HEK293 (cell line): ENCODE results near the gene ASCC1.
A peak's percentile ranks its signal among the peaks of the same experiment; 100 is the strongest.

Experiments
- CTCF ChIA-PET: fragments of 350-600 bp; formaldehyde crosslinking; extraction: SDS; loops from one replicate; lab custom pipeline; 2021; ENCODE audit warnings: antibody characterized with exemption; lab: Yijun Ruan, JAX
- POLR2A ChIA-PET: fragments of 300-600 bp; formaldehyde crosslinking; extraction: SDS; loops from one replicate; lab custom pipeline; 2020; ENCODE audit warnings: antibody characterized with exemption, inconsistent platforms; lab: Yijun Ruan, JAX
- H3K27ac ChIP-seq: fragments of 200-500 bp; sonication (Bioruptor generic); 2 replicates; pipeline ENCODE4 v1.5.1; 2014; ENCODE audit warnings: low read depth, low read length, control low read depth, inconsistent platforms; ENCODE audit errors: extremely low read depth
- H3K36me3 ChIP-seq, 2 experiments: fragments of 200-500 bp in 1 of 2; sonication (Bioruptor generic) in 1 of 2; 1 replicate in 1 of 2; 2 replicates in 1 of 2; pipeline ENCODE4 v1.5.1; 2014 to 2017; ENCODE audit warnings: inconsistent platforms in 2 of 2, low read length in 2 of 2; ENCODE audit not compliant: control insufficient read depth in 2 of 2, insufficient read depth in 1 of 2
- H3K4me1 ChIP-seq: fragments of 200-500 bp; sonication (Bioruptor generic); 2 replicates; pipeline ENCODE4 v1.5.1; 2014; ENCODE audit warnings: mild to moderate bottlenecking, low read length, inconsistent platforms; ENCODE audit not compliant: control insufficient read depth, insufficient read depth
- H3K4me3 ChIP-seq: 2 replicates; pipeline ENCODE4 v1.5.1; 2011; ENCODE audit warnings: low read depth, mild to moderate bottlenecking, control low read depth, low read length, moderate library complexity
- H3K9me3 ChIP-seq: fragments of 200-500 bp; sonication (Bioruptor generic); 2 replicates; pipeline ENCODE4 v1.5.1; 2014; ENCODE audit warnings: low read depth, low read length, inconsistent platforms; ENCODE audit not compliant: control insufficient read depth, insufficient read depth
- EGR2 ChIP-seq: fragments of 450-650 bp; formaldehyde crosslinking; IDR thresholded peaks from 2 replicates; pipeline ENCODE4 v1.5.1; 2016; ENCODE audit warnings: low read depth, missing biosample characterization, missing genetic modification characterization
- KLF9 ChIP-seq: fragments of 450-650 bp; formaldehyde crosslinking; IDR thresholded peaks from 2 replicates; pipeline ENCODE4 v1.5.1; 2016; ENCODE audit warnings: missing biosample characterization, missing genetic modification characterization, low read depth
- REPIN1 ChIP-seq: fragments of 450-650 bp; formaldehyde crosslinking; IDR thresholded peaks from 2 replicates; pipeline ENCODE4 v1.5.1; 2017; ENCODE audit warnings: missing biosample characterization, missing genetic modification characterization, low read depth
- TCF7L2 ChIP-seq: IDR thresholded peaks from 2 replicates; pipeline ENCODE4 v1.6.1; 2011; ENCODE audit warnings: low read depth, mild to moderate bottlenecking, inconsistent platforms, low read length, moderate library complexity, borderline replicate concordance
- TRIM28 ChIP-seq: IDR thresholded peaks from 2 replicates; pipeline ENCODE4 v1.6.1; 2011; ENCODE audit warnings: low read length, control low read depth, borderline replicate concordance
- ZNF391 ChIP-seq: fragments of 450-650 bp; formaldehyde crosslinking; IDR thresholded peaks from 2 replicates; pipeline ENCODE4 v1.5.1; 2016; ENCODE audit warnings: low read depth, missing biosample characterization, missing genetic modification characterization, borderline replicate concordance
- ZNF473 ChIP-seq: fragments of 450-650 bp; formaldehyde crosslinking; IDR thresholded peaks from 2 replicates; pipeline ENCODE4 v1.5.1; 2017; ENCODE audit warnings: missing biosample characterization, missing genetic modification characterization
- ZNF560 ChIP-seq: fragments of 450-650 bp; formaldehyde crosslinking; IDR thresholded peaks from 2 replicates; pipeline ENCODE4 v1.5.1; 2017; ENCODE audit warnings: missing biosample characterization, missing genetic modification characterization, borderline replicate concordance
- ZNF658 ChIP-seq: fragments of 450-650 bp; formaldehyde crosslinking; IDR thresholded peaks from 2 replicates; pipeline ENCODE4; 2016; ENCODE audit warnings: missing biosample characterization, missing genetic modification characterization
- ZNF843 ChIP-seq: fragments of 450-650 bp; formaldehyde crosslinking; IDR thresholded peaks from 2 replicates; pipeline ENCODE4 v1.5.1; 2016; ENCODE audit warnings: missing biosample characterization, missing genetic modification characterization
- TF ChIP-seq, protein P1 (sequence below): fragments of 450-650 bp; formaldehyde crosslinking; IDR thresholded peaks from 2 replicates; pipeline ENCODE4; 2016; ENCODE audit warnings: missing biosample characterization, missing genetic modification characterization
- TF ChIP-seq, protein P2 (sequence below): fragments of 450-650 bp; formaldehyde crosslinking; IDR thresholded peaks from 2 replicates; pipeline ENCODE4 v1.5.1; 2017; ENCODE audit warnings: missing biosample characterization, missing genetic modification characterization
- TF ChIP-seq, protein P3 (sequence below): fragments of 450-650 bp; IDR thresholded peaks from 2 replicates; pipeline ENCODE4 v1.5.1; 2018; ENCODE audit warnings: missing biosample characterization, mild to moderate bottlenecking, missing genetic modification characterization
- TF ChIP-seq, protein P4 (sequence below): fragments of 450-650 bp; formaldehyde crosslinking; IDR thresholded peaks from 2 replicates; pipeline ENCODE4 v1.5.1; 2016; ENCODE audit warnings: missing biosample characterization, missing genetic modification characterization
- TF ChIP-seq, protein P5 (sequence below): fragments of 450-650 bp; formaldehyde crosslinking; IDR thresholded peaks from 2 replicates; pipeline ENCODE4 v1.5.1; 2016; ENCODE audit warnings: missing biosample characterization, missing genetic modification characterization
- TF ChIP-seq, protein P6 (sequence below): fragments of 450-650 bp; formaldehyde crosslinking; IDR thresholded peaks from 2 replicates; pipeline ENCODE4 v1.5.1; 2016; ENCODE audit warnings: missing biosample characterization, missing genetic modification characterization

The ASCC1 gene

DNA sequence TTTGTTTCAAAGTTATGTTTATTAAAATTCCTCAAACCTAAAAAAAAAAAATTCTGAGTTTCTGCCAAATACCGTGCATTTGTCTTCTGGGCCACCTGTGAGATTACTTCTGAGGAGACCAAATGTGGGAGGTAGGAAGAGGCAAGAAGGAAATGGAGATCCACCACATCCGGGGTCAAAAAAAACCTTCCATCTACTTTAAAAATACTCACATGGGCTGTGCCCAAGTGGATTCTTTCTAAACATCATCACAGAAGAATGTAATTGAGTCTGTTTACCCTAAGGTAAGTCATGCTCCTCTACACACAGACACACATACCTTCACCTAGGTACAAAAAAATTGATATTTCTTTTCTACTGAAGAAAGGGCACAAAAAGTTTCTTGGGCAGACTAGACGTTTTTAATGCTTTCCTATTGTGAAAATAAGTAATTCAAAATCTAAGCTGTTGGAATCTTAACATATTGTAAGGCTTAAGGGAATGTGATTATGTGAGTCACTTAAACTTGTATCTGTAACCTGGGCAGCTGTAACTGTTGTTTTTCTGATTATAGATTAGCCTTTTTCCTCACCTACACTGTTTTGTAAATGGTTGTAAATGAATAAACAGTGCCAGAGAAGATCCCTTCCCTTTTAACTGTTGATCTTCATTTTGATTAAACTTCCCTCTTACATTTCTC is 108.6 kb downstream of the ASCC1 start:
- H3K36me3 ChIP-seq: no peaks in the 10 kb centered on the region
- ChIA-PET CTCF (interaction anchor here (0.5 to 1.5 kb wide), 3 partner anchors 9 to 108 kb away, joined by 3 to 5 read pairs (median 4); partner anchors contain the start of gene ANAPC16), POLR2A (no interaction called here)
- H3K4me3 ChIP-seq: no peak overlapping the region
- H3K9me3 ChIP-seq: no peaks in the 10 kb centered on the region
- no peak overlapping the region for H3K27ac ChIP-seq
- TF ChIP-seq, protein P1, sequence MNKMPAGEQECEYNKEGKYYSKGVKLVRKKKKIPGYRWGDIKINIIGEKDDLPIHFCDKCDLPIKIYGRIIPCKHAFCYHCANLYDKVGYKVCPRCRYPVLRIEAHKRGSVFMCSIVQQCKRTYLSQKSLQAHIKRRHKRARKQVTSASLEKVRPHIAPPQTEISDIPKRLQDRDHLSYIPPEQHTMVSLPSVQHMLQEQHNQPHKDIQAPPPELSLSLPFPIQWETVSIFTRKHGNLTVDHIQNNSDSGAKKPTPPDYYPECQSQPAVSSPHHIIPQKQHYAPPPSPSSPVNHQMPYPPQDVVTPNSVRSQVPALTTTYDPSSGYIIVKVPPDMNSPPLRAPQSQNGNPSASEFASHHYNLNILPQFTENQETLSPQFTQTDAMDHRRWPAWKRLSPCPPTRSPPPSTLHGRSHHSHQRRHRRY (tag by site-specific recombination): no peak
- TF ChIP-seq, protein P2, sequence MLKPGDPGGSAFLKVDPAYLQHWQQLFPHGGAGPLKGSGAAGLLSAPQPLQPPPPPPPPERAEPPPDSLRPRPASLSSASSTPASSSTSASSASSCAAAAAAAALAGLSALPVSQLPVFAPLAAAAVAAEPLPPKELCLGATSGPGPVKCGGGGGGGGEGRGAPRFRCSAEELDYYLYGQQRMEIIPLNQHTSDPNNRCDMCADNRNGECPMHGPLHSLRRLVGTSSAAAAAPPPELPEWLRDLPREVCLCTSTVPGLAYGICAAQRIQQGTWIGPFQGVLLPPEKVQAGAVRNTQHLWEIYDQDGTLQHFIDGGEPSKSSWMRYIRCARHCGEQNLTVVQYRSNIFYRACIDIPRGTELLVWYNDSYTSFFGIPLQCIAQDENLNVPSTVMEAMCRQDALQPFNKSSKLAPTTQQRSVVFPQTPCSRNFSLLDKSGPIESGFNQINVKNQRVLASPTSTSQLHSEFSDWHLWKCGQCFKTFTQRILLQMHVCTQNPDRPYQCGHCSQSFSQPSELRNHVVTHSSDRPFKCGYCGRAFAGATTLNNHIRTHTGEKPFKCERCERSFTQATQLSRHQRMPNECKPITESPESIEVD (tag by site-specific recombination): peak; percentile 38; the same call in 1 of the 2 replicates
- H3K4me1 ChIP-seq: peaks cover 13% of the 10 kb centered on the region

DNA sequence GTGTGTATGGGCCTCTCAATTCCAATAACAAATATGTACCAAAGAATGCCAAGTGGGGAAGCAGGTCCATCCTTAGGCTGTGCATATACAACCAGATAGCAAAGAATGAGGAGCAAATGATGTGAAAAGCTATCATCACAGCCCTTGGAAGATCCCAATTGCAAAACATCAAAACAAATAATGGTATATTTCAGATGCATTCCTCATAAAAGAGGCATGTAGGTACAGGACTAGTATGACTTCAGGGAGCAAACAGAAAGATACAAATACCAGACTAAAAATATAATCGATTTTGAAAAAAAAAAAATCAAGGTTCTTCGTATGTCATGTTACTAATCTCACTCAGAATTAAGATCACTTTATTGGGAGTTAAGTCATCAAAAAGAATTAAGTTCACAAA is 109.2 kb downstream of the ASCC1 start:
- ChIA-PET CTCF (interaction anchor here (0.5 to 0.6 kb wide), 2 partner anchors 40 to 109 kb away, joined by 3 to 4 read pairs; partner anchors contain the start of gene ANAPC16), POLR2A (no interaction called here)
- Histone ChIP-seq H3K4me3 (no peak overlapping the region), H3K9me3 (no peaks in the 10 kb centered on the region), H3K27ac (no peak overlapping the region), H3K36me3 (peaks cover 0 to 4% of the 10 kb centered on the region in 2 experiments; a peak in 1 of 3 replicates), H3K4me1 (peaks cover 13% of the 10 kb centered on the region)
- no peak for TF ChIP-seq ZNF473 (tag by site-specific recombination)
- no peak for TF ChIP-seq ZNF560 (tag by site-specific recombination)
- no peak for TF ChIP-seq TRIM28
- no peak for TF ChIP-seq KLF9
- no peak for TF ChIP-seq ZNF658 (tag by site-specific recombination)
- no peak for TF ChIP-seq REPIN1
- TF ChIP-seq EGR2: no peak

DNA sequence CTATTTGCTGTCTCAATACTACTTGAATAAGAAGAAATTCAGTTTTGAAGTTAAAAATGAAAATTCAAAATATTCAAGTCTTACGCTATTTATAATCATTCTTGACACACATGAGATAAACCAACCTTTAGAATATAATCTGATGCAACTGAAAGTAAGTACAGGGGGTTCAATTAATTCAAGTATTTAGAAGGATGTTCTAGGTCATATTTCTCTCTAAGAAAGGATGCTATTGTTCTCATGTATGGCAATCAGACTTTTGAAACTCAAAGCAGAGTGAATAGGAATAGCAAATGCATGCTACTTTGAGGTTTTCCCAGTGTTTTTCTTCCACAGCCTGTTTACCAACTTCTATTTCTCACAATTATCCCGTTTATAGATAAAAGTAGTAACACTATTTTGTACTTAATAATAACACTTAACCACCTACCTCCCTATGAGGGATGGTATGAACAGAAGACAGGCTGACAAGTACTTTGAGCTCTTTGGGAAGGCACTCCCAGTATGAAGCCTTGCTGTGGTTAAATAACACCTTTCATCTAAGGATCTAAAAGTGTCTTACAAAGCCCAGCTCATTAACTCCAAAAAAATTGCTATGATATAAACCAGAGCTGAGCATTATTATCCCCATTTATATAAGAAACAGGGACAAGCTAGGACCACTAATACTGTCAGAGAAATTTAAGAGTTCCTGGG is 109.8 kb downstream of the ASCC1 start:
- peaks cover 0 to 10% of the 10 kb centered on the region in 2 experiments; a peak in 1 of 3 replicates for H3K36me3 ChIP-seq
- no peak overlapping the region for H3K4me3 ChIP-seq
- ChIA-PET CTCF (interaction anchor here (1.1 kb wide), 1 partner anchor 13 kb away, joined by 3 read pairs; no protein-coding TSS in a partner anchor), POLR2A (no interaction called here)
- H3K27ac ChIP-seq: no peak overlapping the region
- H3K4me1 ChIP-seq: peaks cover 13% of the 10 kb centered on the region
- no peaks in the 10 kb centered on the region for H3K9me3 ChIP-seq
- TF ChIP-seq, protein P2 (tag by site-specific recombination): no peak
- TF ChIP-seq EGR2: no peak
- no peak for TF ChIP-seq TCF7L2
- no peak for TF ChIP-seq ZNF391
- TF ChIP-seq, protein P3, sequence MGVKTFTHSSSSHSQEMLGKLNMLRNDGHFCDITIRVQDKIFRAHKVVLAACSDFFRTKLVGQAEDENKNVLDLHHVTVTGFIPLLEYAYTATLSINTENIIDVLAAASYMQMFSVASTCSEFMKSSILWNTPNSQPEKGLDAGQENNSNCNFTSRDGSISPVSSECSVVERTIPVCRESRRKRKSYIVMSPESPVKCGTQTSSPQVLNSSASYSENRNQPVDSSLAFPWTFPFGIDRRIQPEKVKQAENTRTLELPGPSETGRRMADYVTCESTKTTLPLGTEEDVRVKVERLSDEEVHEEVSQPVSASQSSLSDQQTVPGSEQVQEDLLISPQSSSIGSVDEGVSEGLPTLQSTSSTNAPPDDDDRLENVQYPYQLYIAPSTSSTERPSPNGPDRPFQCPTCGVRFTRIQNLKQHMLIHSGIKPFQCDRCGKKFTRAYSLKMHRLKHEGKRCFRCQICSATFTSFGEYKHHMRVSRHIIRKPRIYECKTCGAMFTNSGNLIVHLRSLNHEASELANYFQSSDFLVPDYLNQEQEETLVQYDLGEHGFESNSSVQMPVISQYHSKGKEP: no peak
- TF ChIP-seq, protein P4, sequence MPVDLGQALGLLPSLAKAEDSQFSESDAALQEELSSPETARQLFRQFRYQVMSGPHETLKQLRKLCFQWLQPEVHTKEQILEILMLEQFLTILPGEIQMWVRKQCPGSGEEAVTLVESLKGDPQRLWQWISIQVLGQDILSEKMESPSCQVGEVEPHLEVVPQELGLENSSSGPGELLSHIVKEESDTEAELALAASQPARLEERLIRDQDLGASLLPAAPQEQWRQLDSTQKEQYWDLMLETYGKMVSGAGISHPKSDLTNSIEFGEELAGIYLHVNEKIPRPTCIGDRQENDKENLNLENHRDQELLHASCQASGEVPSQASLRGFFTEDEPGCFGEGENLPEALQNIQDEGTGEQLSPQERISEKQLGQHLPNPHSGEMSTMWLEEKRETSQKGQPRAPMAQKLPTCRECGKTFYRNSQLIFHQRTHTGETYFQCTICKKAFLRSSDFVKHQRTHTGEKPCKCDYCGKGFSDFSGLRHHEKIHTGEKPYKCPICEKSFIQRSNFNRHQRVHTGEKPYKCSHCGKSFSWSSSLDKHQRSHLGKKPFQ (tag by site-specific recombination): no peak
- TF ChIP-seq, protein P5, sequence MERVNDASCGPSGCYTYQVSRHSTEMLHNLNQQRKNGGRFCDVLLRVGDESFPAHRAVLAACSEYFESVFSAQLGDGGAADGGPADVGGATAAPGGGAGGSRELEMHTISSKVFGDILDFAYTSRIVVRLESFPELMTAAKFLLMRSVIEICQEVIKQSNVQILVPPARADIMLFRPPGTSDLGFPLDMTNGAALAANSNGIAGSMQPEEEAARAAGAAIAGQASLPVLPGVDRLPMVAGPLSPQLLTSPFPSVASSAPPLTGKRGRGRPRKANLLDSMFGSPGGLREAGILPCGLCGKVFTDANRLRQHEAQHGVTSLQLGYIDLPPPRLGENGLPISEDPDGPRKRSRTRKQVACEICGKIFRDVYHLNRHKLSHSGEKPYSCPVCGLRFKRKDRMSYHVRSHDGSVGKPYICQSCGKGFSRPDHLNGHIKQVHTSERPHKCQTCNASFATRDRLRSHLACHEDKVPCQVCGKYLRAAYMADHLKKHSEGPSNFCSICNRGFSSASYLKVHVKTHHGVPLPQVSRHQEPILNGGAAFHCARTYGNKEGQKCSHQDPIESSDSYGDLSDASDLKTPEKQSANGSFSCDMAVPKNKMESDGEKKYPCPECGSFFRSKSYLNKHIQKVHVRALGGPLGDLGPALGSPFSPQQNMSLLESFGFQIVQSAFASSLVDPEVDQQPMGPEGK (tag by site-specific recombination): no peak
- TF ChIP-seq, protein P6, sequence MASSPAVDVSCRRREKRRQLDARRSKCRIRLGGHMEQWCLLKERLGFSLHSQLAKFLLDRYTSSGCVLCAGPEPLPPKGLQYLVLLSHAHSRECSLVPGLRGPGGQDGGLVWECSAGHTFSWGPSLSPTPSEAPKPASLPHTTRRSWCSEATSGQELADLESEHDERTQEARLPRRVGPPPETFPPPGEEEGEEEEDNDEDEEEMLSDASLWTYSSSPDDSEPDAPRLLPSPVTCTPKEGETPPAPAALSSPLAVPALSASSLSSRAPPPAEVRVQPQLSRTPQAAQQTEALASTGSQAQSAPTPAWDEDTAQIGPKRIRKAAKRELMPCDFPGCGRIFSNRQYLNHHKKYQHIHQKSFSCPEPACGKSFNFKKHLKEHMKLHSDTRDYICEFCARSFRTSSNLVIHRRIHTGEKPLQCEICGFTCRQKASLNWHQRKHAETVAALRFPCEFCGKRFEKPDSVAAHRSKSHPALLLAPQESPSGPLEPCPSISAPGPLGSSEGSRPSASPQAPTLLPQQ (tag by site-specific recombination): no peak
- no peak for TF ChIP-seq ZNF843 (tag by site-specific recombination)
